Stomach smooth muscle (tissue), 2 donors: Measurements from ENCODE around the gene CRIP2.

Experiments used
- H3K27ac ChIP-seq: one replicate; pipeline ENCODE4 v1.7.0; 2013; ENCODE audit warnings: mild to moderate bottlenecking, low read length, inconsistent platforms
- H3K27me3 ChIP-seq, 2 donors: one replicate each; pipeline ENCODE4 v1.7.0; 2013; ENCODE audit warnings: low read length in 2 of 2; ENCODE audit not compliant: insufficient read depth in 2 of 2, control insufficient read depth in 1 of 2
- H3K36me3 ChIP-seq, 2 donors: one replicate each; pipeline ENCODE4 v1.7.0; 2013; ENCODE audit warnings: low read length in 2 of 2; ENCODE audit not compliant: control insufficient read depth in 2 of 2, insufficient read depth in 2 of 2
- H3K4me1 ChIP-seq: one replicate; pipeline ENCODE4 v1.7.0; 2013; ENCODE audit warnings: low read length; ENCODE audit not compliant: control insufficient read depth, insufficient read depth
- H3K4me3 ChIP-seq, 2 donors: one replicate each; pipeline ENCODE4 v1.7.0; 2013; ENCODE audit warnings: low read length in 2 of 2
- H3K9ac ChIP-seq, 2 donors: one replicate each; pipeline ENCODE4 v1.7.0; 2013; ENCODE audit warnings: low read length in 2 of 2, mild to moderate bottlenecking in 1 of 2
- H3K9me3 ChIP-seq, 2 donors: one replicate each; pipeline ENCODE4 v1.7.0; 2013; ENCODE audit warnings: low read length in 2 of 2; ENCODE audit not compliant: control insufficient read depth in 2 of 2
- donor health status: healthy.
- donor health status: Pancreatic carcinoma.

CRIP2 gene

DNA sequence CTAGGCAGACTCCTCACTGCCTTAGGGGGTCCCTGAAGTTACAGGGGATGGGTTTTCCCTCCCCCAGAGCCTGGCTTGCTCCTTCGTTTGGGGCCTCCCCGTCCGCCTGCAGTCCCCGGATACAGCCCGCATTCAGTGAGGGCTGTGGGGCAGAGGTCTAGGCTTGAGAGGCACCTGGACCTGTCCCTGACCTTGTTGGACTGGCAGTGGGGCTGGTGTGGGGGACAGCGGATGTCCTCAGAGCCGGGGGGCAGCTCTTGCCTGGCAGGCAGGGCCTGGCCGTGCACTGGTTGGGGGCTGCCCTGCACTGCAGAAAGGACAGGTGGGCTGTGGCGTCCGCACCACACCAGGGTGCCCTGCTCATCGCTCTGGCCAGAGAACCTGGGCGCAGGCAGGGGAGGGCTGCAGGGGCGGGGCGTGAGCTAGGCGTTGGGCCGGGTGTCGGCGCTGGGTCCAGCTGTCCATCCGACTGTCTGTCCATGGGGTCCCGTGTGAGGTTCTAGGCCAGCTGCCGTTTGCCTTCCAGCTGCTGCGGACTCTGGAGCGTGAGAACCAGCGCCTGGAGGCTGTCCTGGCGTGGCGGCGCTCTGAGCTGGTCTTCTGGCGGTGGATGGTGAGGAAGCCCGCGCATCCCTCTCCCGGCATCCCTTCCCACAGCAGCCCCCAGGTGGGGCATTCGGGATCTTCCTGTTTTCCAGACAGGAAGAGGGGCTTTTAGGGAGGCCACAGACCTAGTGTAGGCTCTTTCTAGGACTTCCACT is 22.4 kb downstream of the CRIP2 start:
- Histone ChIP-seq H3K27ac (no peak overlapping the region), H3K9ac (no peak overlapping the region), H3K4me3 (no peak overlapping the region), H3K27me3 (no peaks in the 10 kb centered on the region), H3K9me3 (no peaks in the 10 kb centered on the region), H3K36me3 (no peaks in the 10 kb centered on the region), H3K4me1 (peaks cover under 1% of the 10 kb centered on the region)

DNA sequence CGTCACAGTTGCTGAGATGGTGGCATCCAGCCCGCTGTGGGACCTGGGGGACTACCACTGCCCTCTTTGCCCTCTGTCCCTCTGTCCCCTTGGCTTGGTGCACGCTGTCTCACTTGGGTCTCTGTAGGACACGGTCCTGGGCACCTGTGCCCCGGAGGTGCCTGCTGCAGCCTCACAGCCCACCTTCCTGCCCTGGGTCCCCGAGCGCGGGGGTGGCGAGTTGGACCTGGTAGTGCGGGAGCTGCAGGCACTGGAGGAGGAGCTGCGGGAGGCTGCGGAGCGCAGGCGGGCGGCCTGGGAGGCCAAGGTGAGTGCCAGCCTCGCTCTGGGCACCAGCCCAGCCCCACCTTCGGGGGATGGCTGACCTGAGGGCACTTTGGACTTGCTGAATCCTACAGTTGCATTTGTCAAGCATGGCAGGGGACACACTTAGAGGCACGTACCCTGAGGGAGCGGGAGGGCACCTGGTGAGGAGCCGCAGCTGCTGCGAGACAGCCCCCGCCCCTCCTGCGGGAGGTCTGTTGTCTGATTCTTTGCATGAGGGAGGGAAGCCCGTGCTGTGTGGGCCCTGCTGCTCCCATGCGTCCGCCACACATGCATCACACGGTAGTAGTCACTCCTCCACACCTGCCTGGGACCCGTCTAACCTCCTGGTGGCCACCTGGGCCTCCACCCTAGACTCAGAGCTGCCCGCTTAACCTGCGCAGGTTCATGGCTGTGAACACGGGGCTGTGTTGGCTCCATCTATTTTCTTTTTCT is 23.2 kb downstream of the CRIP2 start:
- Histone ChIP-seq H3K27ac (no peak overlapping the region), H3K9ac (no peak overlapping the region), H3K4me1 (no peaks in the 10 kb centered on the region), H3K36me3 (no peaks in the 10 kb centered on the region), H3K9me3 (no peaks in the 10 kb centered on the region), H3K27me3 (no peaks in the 10 kb centered on the region), H3K4me3 (no peak overlapping the region)

DNA sequence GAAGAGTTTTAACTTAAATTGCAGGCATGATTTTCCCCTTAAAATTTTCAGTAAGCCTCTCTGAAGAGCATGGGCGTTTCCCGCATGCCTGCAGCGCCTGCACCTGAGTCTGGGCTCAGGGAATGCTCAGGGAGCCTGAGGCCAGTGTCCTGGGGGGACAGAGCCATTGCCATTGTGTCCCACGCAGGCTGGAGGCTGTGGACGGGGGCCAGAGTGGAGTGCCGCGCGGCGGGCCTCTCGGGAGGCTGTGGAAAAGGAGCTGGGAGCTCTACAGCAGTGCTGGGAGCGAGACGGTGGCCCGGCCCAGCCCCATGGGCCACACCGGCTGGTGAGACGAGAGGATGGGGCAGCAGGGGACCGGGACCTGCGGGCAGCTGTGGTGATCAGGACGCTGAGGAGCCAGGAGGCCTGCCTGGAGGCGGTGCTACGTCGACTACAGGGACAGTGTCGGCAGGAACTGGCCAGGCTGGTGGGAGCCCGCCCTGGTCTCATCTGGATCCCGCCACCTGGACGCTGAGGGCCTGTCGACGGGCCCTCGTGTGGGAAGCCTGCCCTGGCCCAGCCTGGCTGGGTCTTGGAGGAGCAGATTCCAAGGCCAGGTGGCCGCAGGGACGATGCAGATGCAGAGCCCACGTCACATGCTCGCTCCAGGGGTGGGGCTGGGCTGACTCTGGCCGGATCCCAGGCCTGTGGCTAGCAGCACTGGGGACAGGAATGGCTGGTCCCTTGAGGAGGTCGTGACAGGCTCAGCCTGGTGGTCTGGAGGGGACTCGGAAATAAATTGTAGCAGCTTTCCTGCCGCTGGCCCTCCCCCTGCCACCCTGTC is 24.0 kb downstream of the CRIP2 start:
- Histone ChIP-seq H3K27me3 (no peaks in the 10 kb centered on the region), H3K4me3 (no peak overlapping the region), H3K27ac (no peak overlapping the region)

DNA sequence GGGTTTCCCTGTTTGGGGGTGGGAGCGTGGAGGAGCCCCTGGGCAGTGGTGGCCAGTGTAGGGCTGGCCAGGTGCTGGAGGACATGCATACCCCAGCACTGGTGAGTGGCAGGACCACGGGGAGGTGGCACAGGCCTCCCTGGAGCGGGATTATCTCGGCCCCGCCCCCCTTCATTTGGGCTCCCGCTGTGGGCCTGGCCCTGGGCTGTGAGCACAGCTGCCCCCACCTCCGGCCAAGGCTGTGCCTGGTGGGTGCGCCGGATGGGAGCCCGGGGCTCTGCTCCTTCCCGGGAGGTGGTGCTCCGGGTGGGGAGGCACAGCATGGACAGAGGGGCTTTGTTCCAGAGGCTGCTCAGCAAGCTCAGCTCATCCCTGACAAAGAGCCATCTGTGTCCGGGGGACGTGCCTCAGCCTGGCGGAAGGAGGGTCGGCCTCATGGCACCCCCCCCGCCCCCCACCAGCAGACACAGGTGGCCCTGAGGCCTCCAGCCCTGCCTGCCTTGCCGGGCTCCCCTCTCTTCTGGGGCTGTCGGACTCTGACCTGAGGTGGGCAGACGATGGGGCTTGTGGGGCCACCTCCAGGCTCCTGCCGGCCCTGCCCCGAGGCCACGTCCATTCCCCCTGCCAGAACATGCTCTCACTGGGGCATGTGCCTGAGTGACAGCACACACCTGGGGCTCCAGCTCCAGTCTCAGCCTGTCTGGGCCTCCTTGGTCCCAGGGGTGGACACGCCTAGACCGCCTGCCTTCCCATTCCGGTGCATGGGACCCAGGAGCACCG is 24.8 kb downstream of the CRIP2 start:
- Histone ChIP-seq H3K4me3 (no peak overlapping the region), H3K36me3 (no peaks in the 10 kb centered on the region), H3K9ac (no peak overlapping the region), H3K9me3 (no peaks in the 10 kb centered on the region), H3K27me3 (no peaks in the 10 kb centered on the region), H3K27ac (no peak overlapping the region), H3K4me1 (no peaks in the 10 kb centered on the region)

More for the DNA sequence above, 24.0 kb downstream of the CRIP2 start:
- H3K36me3 ChIP-seq, result no peaks in the 10 kb centered on the region
- no peak overlapping the region for H3K9ac ChIP-seq
- H3K4me1 ChIP-seq, result no peaks in the 10 kb centered on the region
- H3K9me3 ChIP-seq, result no peaks in the 10 kb centered on the region

GRCh38 chr14:105500036-105500725 is 25.6 kb downstream of the CRIP2 start:
- H3K27me3 ChIP-seq, result no peaks in the 10 kb centered on the region
- no peaks in the 10 kb centered on the region for H3K4me1 ChIP-seq
- H3K4me3 ChIP-seq, result no peak overlapping the region
- H3K27ac ChIP-seq, result no peak overlapping the region
- H3K9me3 ChIP-seq, result no peaks in the 10 kb centered on the region
- no peaks in the 10 kb centered on the region for H3K36me3 ChIP-seq
- no peak overlapping the region for H3K9ac ChIP-seq

GRCh38 chr14:105500726-105501101 is 26.1 kb downstream of the CRIP2 start:
- Histone ChIP-seq H3K27me3 (no peaks in the 10 kb centered on the region), H3K9ac (no peak overlapping the region), H3K36me3 (no peaks in the 10 kb centered on the region), H3K27ac (no peak overlapping the region), H3K4me3 (no peak overlapping the region), H3K9me3 (no peaks in the 10 kb centered on the region), H3K4me1 (no peaks in the 10 kb centered on the region)

DNA sequence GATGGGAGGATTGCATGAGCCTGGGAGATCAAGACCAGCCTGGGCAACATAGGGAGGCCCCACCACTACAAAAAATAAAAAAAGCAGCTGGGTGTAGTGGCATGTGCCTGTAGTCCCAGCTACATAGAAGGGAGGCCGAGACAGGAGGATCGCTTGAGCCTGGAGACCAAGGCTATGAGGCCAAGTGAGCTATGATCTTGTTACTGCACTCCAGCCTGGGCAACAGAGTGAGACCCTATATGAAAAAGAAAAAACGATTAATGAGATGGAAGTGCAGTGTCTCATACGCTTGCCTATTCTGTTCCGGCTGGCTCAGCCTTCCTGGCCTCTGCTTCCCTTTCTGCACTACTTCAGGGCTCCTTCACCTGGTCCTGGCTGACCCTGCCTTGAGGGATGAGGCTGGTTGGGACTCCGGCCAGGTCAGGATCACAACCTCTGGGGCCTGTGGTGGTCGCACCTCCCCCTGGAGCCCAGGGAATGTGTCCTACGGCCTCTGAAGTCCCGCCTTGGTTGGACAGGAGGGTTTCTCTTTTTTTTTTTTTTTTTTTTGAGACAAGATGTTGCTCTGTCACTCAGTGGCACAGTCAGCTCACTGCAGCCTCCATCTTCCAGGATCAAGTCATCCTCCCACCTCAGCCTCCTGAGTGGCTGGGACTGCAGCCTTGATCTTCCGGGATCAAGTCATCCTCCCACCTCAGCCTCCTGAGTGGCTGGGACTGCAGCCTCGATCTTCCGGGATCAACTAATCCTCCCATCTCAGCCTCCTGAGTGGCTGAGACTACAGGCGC is 27.1 kb downstream of the CRIP2 start:
- Histone ChIP-seq H3K27me3 (no peaks in the 10 kb centered on the region), H3K4me1 (no peaks in the 10 kb centered on the region), H3K4me3 (no peak overlapping the region), H3K36me3 (no peaks in the 10 kb centered on the region), H3K9ac (no peak overlapping the region), H3K9me3 (no peaks in the 10 kb centered on the region), H3K27ac (no peak overlapping the region)

GRCh38 chr14:105502446-105503295 is 28.1 kb downstream of the CRIP2 start:
- no peaks in the 10 kb centered on the region for H3K4me1 ChIP-seq
- no peaks in the 10 kb centered on the region for H3K9me3 ChIP-seq
- no peak overlapping the region for H3K9ac ChIP-seq
- no peaks in the 10 kb centered on the region for H3K36me3 ChIP-seq
- no peaks in the 10 kb centered on the region for H3K27me3 ChIP-seq
- H3K27ac ChIP-seq, result no peak overlapping the region
- no peak overlapping the region for H3K4me3 ChIP-seq

GRCh38 chr14:105503296-105503640 is 28.6 kb downstream of the CRIP2 start:
- Histone ChIP-seq H3K36me3 (no peaks in the 10 kb centered on the region), H3K4me3 (no peak overlapping the region), H3K27me3 (no peaks in the 10 kb centered on the region), H3K9ac (no peak overlapping the region), H3K9me3 (no peaks in the 10 kb centered on the region), H3K27ac (no peak overlapping the region), H3K4me1 (no peaks in the 10 kb centered on the region)
